Thoracic aorta (tissue), 2 donors: Measurements from ENCODE around the gene CDH8. TPM values are rescaled to one million over a fixed set of nuclear protein-coding genes. Genes with fewer than 3 reads are reported as not detected.

ENCODE experiments used
- ATAC-seq: fragments of 150-250 bp; one replicate; pipeline ENCODE4 v1.8.0; 2017; ENCODE audit warnings: low read depth; ENCODE audit not compliant: insufficient number of reproducible peaks, low FRiP score
- DNase-seq: peaks from one replicate; pipeline ENCODE4 v3.0.0-alpha.2; 2020; ENCODE audit warnings: low spot score
- H3K27ac ChIP-seq, 2 donors: fragments of 200-600 bp; sonication (generic); 1 replicate in 1 of 2; 2 replicates in 1 of 2; pipeline ENCODE4 v1.5.1; 2016; ENCODE audit warnings: mild to moderate bottlenecking in 2 of 2, moderate library complexity in 2 of 2
- H3K27me3 ChIP-seq: fragments of 200-600 bp; sonication (generic); replicated peaks from 2 replicates; pipeline ENCODE4 v1.6.0; 2016; ENCODE audit warnings: mild to moderate bottlenecking; ENCODE audit not compliant: insufficient read depth
- H3K36me3 ChIP-seq: fragments of 200-600 bp; sonication (generic); one replicate; pipeline ENCODE4 v1.5.1; 2016
- H3K4me1 ChIP-seq, 2 donors: fragments of 200-600 bp; sonication (generic); 1 replicate in 1 of 2; 2 replicates in 1 of 2; pipeline versions ENCODE4 v1.5.1 to v1.6.0; 2016; ENCODE audit warnings: low read depth in 2 of 2, mild to moderate bottlenecking in 1 of 2; ENCODE audit not compliant: control insufficient read depth in 1 of 2
- H3K4me3 ChIP-seq: fragments of 200-600 bp; sonication (generic); 2 replicates; pipeline ENCODE4 v1.5.1; 2016; ENCODE audit warnings: mild to moderate bottlenecking
- H3K9me3 ChIP-seq: fragments of 200-600 bp; sonication (generic); 2 replicates; pipeline ENCODE4 v1.5.1; 2016
- CTCF ChIP-seq: fragments of 200-600 bp; sonication (generic); IDR thresholded peaks from one replicate; pipeline ENCODE4 v1.5.1; 2019; ENCODE audit warnings: antibody characterized with exemption
- total RNA-seq, 2 donors: library from RNA; depleted of rRNA; stranded (reverse); fragments of >200 nt; gene quantifications; one replicate each; pipeline versions ENCODE4 v1.1.0 to v1.2.3, GENCODE V29; 2016

CDH8 gene
- total RNA-seq, 2 donors from 2014 or later, result 5.4 to 7.0 TPM

GRCh38 chr16:62020681-62021080, 15.6 kb downstream of the CDH8 start:
- Histone ChIP-seq H3K27ac (peak overlapping the region in 1 of 2 donors; percentile 17), H3K4me1 (peaks cover 3 to 17% of the 10 kb centered on the region in 2 donors), H3K27me3 (no peaks in the 10 kb centered on the region), H3K36me3 (no peaks in the 10 kb centered on the region), H3K9me3 (no peaks in the 10 kb centered on the region), H3K4me3 (peak overlapping the region; percentile 35)
- ATAC-seq (no peak), DNase-seq (no peak)
- no peak for TF ChIP-seq CTCF

GRCh38 chr16:62019851-62020250, 16.4 kb downstream of the CDH8 start:
- no peak for ATAC-seq

GRCh38 chr16:62018301-62019060, 17.8 kb downstream of the CDH8 start:
- no peak for ATAC-seq

More at GRCh38 chr16:62019851-62020250, 16.4 kb downstream of the CDH8 start:
- H3K4me3 ChIP-seq, result no peak overlapping the region
- no peaks in the 10 kb centered on the region for H3K36me3 ChIP-seq
- no peak overlapping the region for H3K27ac ChIP-seq
- peaks cover 3 to 17% of the 10 kb centered on the region in 2 donors for H3K4me1 ChIP-seq
- DNase-seq, result no peak
- no peaks in the 10 kb centered on the region for H3K27me3 ChIP-seq
- no peaks in the 10 kb centered on the region for H3K9me3 ChIP-seq
- no peak for TF ChIP-seq CTCF

GRCh38 chr16:62014319-62014923, 21.8 kb downstream of the CDH8 start:
- DNase-seq (no peak), ATAC-seq (no peak)
- no peak overlapping the region for H3K4me3 ChIP-seq
- no peaks in the 10 kb centered on the region for H3K27me3 ChIP-seq
- TF ChIP-seq CTCF, result no peak
- H3K27ac ChIP-seq, result no peak overlapping the region
- H3K4me1 ChIP-seq, result peaks cover 0 to 5% of the 10 kb centered on the region in 2 donors
- H3K9me3 ChIP-seq, result no peaks in the 10 kb centered on the region
- no peaks in the 10 kb centered on the region for H3K36me3 ChIP-seq

More at GRCh38 chr16:62018301-62019060, 17.8 kb downstream of the CDH8 start:
- Histone ChIP-seq H3K4me3 (no peak overlapping the region), H3K27ac (no peak overlapping the region), H3K36me3 (no peaks in the 10 kb centered on the region), H3K27me3 (no peaks in the 10 kb centered on the region), H3K9me3 (no peaks in the 10 kb centered on the region), H3K4me1 (peaks cover 3 to 17% of the 10 kb centered on the region in 2 donors)
- DNase-seq, result no peak
- TF ChIP-seq CTCF, result no peak

GRCh38 chr16:62010186-62010585, 26.1 kb downstream of the CDH8 start:
- Histone ChIP-seq H3K27ac (no peak overlapping the region), H3K9me3 (no peaks in the 10 kb centered on the region), H3K36me3 (no peaks in the 10 kb centered on the region), H3K4me3 (no peak overlapping the region), H3K27me3 (no peaks in the 10 kb centered on the region), H3K4me1 (peaks cover 0 to 32% of the 10 kb centered on the region in 2 donors)
- DNase-seq, result no peak
- no peak for ATAC-seq
- TF ChIP-seq CTCF, result no peak
